Measurements from ENCODE around the gene BCL2L15.

- TF ChIP-seq, protein P1, sequence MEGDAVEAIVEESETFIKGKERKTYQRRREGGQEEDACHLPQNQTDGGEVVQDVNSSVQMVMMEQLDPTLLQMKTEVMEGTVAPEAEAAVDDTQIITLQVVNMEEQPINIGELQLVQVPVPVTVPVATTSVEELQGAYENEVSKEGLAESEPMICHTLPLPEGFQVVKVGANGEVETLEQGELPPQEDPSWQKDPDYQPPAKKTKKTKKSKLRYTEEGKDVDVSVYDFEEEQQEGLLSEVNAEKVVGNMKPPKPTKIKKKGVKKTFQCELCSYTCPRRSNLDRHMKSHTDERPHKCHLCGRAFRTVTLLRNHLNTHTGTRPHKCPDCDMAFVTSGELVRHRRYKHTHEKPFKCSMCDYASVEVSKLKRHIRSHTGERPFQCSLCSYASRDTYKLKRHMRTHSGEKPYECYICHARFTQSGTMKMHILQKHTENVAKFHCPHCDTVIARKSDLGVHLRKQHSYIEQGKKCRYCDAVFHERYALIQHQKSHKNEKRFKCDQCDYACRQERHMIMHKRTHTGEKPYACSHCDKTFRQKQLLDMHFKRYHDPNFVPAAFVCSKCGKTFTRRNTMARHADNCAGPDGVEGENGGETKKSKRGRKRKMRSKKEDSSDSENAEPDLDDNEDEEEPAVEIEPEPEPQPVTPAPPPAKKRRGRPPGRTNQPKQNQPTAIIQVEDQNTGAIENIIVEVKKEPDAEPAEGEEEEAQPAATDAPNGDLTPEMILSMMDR (IDR thresholded peaks at IDR 0.05) = no peak
- TF ChIP-seq, protein P2, sequence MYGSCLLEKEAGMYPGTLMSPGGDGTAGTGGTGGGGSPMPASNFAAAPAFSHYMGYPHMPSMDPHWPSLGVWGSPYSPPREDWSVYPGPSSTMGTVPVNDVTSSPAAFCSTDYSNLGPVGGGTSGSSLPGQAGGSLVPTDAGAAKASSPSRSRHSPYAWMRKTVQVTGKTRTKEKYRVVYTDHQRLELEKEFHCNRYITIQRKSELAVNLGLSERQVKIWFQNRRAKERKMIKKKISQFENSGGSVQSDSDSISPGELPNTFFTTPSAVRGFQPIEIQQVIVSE (CRISPR knock-in tag; IDR thresholded peaks at IDR 0.05; ENCODE audit: borderline replicate concordance) = no peak
- TF ChIP-seq ZNF232 (CRISPR knock-in tag; IDR thresholded peaks at IDR 0.05) (no peak), SMAD4 (CRISPR knock-in tag; IDR thresholded peaks at IDR 0.05) (no peak), MAX (CRISPR knock-in tag; IDR thresholded peaks at IDR 0.05) (no peak)
- TF ChIP-seq, protein P3, sequence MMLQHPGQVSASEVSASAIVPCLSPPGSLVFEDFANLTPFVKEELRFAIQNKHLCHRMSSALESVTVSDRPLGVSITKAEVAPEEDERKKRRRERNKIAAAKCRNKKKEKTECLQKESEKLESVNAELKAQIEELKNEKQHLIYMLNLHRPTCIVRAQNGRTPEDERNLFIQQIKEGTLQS (CRISPR knock-in tag; conservative IDR thresholded peaks at IDR 0.05) = no peak
- TF ChIP-seq, protein P4, sequence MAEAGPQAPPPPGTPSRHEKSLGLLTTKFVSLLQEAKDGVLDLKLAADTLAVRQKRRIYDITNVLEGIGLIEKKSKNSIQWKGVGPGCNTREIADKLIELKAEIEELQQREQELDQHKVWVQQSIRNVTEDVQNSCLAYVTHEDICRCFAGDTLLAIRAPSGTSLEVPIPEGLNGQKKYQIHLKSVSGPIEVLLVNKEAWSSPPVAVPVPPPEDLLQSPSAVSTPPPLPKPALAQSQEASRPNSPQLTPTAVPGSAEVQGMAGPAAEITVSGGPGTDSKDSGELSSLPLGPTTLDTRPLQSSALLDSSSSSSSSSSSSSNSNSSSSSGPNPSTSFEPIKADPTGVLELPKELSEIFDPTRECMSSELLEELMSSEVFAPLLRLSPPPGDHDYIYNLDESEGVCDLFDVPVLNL (CRISPR knock-in tag; IDR thresholded peaks at IDR 0.05; ENCODE audit: borderline replicate concordance, low read depth) = no peak
Observed at GRCh38 chr1:113834716-113835115, 52.7 kb downstream of the BCL2L15 start.

Measured in WTC11 (cell line).